Esophagus muscularis mucosa (tissue), 3 donors: ENCODE results near the gene SHC1.

Source experiments
- EP300 ChIP-seq: sonication (generic); formaldehyde crosslinking; IDR thresholded peaks from one replicate; pipeline ENCODE4 v1.6.1; 2017; ENCODE audit warnings: antibody characterized with exemption
- TF ChIP-seq, protein P1 (sequence below), 3 experiments: fragments of 200-600 bp in 2 of 3; fragments of 450-650 bp in 1 of 3; sonication (generic) in 2 of 3; IDR thresholded peaks; one replicate each; pipeline ENCODE4 v1.5.1; 2017 to 2019; ENCODE audit warnings: antibody characterized with exemption in 3 of 3, mild to moderate bottlenecking in 2 of 3, moderate library complexity in 1 of 3

DNA sequence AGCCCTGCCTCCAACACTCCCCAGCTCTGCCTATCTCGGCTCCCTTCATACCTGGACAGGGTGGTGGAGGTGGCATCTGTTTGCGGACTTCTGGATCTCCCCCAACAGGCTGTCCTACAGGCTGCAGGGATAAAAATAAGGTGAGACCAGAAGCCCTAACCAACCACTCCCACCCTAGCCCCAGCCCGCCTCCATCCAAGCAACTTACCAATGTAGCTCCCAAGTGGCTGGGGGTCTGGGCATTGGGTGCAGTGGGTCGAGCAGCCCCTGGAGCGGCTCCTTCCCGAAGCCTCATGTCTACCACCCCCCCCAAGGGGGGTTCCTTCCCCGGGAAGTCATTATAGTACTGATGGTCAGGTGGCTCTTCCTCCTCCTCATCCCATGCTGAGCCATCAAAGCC, 4.4 kb downstream of the SHC1 start:
- no peak for TF ChIP-seq EP300
- TF ChIP-seq, protein P1, sequence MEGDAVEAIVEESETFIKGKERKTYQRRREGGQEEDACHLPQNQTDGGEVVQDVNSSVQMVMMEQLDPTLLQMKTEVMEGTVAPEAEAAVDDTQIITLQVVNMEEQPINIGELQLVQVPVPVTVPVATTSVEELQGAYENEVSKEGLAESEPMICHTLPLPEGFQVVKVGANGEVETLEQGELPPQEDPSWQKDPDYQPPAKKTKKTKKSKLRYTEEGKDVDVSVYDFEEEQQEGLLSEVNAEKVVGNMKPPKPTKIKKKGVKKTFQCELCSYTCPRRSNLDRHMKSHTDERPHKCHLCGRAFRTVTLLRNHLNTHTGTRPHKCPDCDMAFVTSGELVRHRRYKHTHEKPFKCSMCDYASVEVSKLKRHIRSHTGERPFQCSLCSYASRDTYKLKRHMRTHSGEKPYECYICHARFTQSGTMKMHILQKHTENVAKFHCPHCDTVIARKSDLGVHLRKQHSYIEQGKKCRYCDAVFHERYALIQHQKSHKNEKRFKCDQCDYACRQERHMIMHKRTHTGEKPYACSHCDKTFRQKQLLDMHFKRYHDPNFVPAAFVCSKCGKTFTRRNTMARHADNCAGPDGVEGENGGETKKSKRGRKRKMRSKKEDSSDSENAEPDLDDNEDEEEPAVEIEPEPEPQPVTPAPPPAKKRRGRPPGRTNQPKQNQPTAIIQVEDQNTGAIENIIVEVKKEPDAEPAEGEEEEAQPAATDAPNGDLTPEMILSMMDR (IDR thresholded peaks at IDR 0.05), result no peak
